ENCODE data around the gene PKHD1.

Gene PKHD1

GRCh38 chr6:51965222-51965801, 122.1 kb downstream of the PKHD1 start:
- no peak for TF ChIP-seq CTCF (IDR thresholded peaks at IDR 0.05; ENCODE audit: extremely low read depth, missing control alignments)
- no peak for DNase-seq (ENCODE audit: low spot score)

GRCh38 chr6:51963980-51964379, 123.4 kb downstream of the PKHD1 start:
- no peak for DNase-seq (ENCODE audit: low spot score)
- TF ChIP-seq CTCF (IDR thresholded peaks at IDR 0.05; ENCODE audit: extremely low read depth, missing control alignments) = no peak

GRCh38 chr6:51962354-51962753, 125.1 kb downstream of the PKHD1 start:
- DNase-seq (ENCODE audit: low spot score) = no peak
- TF ChIP-seq CTCF (IDR thresholded peaks at IDR 0.05; ENCODE audit: extremely low read depth, missing control alignments) = no peak

- DNase-seq (ENCODE audit: low spot score) = no peak
- TF ChIP-seq CTCF (IDR thresholded peaks at IDR 0.05; ENCODE audit: extremely low read depth, missing control alignments) = no peak
Observed at GRCh38 chr6:51960419-51960818, 127.0 kb downstream of the PKHD1 start.

- peak; percentile 69 for DNase-seq (ENCODE audit: low spot score)
- peak; percentile 75 for TF ChIP-seq CTCF (IDR thresholded peaks at IDR 0.05; ENCODE audit: extremely low read depth, missing control alignments)
Observed at GRCh38 chr6:51959744-51960383, 127.5 kb downstream of the PKHD1 start.

GRCh38 chr6:51954681-51955080, 132.7 kb downstream of the PKHD1 start:
- no peak for DNase-seq (ENCODE audit: low spot score)
- no peak for TF ChIP-seq CTCF (IDR thresholded peaks at IDR 0.05; ENCODE audit: extremely low read depth, missing control alignments)

- no peak for TF ChIP-seq CTCF (IDR thresholded peaks at IDR 0.05; ENCODE audit: extremely low read depth, missing control alignments)
- DNase-seq (ENCODE audit: low spot score) = no peak
Observed at GRCh38 chr6:51953246-51953645, 134.2 kb downstream of the PKHD1 start.

Data from GM20000 (cell line).